DMS79 treated with DMSO at 0.1 percent for 48 hours (cell line): ENCODE results near the gene CLDN6.

Experiments
- DNase-seq: peaks from one replicate; lab custom pipeline; 2025; lab: John Stamatoyannopoulos, UW

The CLDN6 gene

DNA sequence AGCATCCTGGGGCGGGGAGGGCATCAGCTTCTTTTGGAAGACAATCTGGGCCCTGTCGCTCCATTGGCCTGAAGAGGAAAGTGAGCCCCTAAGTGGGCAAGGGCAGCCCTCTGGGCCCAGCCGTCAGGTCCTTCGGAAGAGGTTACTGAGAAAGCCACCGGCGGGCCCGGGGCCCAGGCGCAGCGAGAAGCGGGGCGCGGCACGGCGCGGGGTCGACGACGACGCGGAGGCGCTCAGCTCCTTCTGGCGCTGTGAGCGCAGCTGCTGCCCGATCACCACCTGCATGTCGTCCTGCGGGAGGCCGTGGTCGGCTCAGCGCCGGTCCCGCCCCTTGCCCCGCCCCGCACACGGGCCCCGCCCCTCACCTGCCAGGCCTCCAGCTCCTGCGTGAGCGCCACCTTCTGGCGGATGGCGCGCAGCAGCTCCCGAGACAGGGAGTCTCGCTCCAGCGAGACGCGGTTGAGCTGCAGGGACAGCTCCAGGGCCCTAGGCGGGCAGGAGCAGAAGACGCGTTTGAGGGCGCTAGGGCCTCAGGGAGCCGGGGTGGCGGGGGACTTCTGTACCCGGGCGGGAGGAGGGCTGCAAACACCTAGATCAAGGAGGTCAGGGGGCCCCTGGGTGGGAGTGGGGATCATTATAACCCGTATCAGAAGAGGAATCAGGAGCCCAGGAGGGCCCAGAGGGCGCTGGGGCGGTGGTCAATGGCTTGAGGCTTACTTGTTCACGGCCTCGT, 10.2 kb upstream of the CLDN6 start:
- DNase-seq: peak; percentile 69

DNA sequence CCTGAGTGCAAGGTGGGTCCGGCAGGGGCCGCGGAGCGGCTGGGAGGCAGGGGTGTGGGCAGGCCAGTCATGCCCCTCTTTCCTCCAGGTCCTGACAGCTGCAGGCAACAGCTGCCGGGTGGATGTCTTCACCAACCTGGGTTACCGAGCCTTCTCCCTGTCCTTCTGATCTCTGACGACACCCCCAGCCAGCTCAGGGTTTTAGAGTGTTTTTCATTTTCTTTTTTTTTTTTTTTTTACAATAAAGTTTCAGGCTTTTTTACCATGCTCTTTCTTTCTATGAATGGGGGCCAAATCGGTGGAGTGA, 9.5 kb upstream of the CLDN6 start:
- no peak for DNase-seq

DNA sequence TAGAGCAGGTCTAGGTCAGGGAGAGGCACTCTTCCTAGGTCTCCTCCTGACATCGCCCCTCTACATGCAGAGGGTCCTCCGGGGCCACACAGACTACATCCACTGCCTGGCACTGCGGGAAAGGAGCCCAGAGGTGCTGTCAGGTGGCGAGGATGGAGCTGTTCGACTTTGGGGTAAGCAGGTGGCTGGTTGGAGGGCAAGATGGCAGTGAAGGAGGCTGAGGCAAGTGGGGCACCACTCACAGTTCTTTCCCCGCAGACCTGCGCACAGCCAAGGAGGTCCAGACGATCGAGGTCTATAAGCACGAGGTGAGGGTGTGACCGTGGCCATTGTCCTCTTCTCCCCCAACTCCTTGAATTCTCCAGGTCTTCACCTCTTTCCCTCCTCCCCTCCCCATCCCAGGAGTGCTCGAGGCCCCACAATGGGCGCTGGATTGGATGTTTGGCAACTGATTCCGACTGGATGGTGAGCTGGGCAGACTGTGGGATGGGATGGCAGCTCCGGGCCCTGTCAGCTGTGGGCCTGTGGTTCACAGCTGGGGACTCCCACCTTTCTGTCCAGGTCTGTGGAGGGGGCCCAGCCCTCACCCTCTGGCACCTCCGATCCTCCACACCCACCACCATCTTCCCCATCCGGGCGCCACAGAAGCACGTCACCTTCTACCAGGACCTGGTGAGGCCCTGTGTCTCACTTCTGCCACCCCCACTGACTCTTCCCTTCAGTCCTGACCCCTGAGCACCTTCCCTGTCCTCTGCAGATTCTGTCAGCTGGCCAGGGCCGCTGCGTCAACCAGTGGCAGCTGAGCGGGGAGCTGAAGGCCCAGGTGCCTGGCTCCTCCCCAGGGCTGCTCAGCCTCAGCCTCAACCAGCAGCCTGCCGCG, 8.9 kb upstream of the CLDN6 start:
- DNase-seq: no peak

DNA sequence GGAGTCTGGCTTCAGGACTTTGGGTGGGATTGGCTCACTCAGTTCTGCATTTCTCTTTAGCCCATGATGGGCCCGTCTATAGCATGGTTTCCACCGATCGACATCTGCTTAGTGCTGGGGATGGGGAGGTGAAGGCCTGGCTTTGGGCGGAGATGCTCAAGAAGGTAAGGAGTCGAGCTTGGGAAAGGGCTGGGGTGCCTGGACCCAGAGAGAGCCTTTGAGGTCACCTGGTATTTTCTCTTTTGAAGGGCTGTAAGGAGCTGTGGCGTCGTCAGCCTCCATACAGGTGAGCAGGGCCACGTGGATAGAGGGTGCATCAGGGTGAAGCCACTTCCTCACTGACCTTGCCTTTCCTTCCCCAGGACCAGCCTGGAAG, 8.0 kb upstream of the CLDN6 start:
- DNase-seq: no peak

DNA sequence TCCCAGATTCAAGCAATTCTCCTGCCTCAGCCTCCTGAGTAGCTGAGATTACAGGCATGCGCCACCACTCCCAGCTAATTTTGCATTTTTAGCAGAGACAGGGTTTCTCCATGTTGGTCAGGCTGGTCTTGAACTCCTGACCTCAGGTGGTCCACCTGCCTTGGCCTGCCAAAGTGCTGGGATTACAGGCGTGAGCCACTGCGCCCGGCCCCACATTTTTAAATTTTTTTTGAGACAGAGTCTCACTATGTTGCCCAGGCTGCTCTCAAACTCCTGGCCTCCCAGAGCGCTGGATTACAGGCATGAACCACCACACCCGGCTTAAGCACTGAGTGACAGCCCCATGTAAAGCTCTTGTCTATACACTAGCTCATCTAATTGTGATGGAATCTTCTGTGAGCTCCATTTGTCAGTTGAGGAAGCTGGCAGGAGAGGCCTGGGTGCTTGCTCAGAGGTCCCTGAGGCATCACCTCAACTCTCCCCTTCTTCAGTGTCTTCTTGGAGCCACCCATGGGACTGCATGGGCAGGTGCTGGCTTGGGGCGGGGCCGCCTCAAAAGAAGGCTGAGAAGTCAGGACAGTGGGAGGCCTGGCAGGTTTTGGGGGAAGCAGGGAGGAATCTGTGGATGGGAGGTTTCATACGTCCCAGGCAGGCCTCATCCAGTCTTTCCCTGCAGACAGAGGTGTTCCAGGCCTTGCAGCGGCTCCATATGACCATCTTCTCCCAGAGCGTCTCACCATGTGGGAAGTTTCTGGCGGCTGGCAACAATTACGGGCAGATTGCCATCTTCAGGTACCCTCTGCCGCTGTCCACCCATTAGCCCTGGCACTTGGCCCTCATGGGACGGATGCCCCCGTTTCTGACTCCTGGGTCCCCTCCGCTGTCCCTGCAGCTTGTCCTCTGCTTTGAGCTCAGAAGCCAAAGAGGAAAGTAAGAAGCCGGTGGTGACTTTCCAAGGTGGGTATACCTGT, 7.3 kb upstream of the CLDN6 start:
- no peak for DNase-seq

DNA sequence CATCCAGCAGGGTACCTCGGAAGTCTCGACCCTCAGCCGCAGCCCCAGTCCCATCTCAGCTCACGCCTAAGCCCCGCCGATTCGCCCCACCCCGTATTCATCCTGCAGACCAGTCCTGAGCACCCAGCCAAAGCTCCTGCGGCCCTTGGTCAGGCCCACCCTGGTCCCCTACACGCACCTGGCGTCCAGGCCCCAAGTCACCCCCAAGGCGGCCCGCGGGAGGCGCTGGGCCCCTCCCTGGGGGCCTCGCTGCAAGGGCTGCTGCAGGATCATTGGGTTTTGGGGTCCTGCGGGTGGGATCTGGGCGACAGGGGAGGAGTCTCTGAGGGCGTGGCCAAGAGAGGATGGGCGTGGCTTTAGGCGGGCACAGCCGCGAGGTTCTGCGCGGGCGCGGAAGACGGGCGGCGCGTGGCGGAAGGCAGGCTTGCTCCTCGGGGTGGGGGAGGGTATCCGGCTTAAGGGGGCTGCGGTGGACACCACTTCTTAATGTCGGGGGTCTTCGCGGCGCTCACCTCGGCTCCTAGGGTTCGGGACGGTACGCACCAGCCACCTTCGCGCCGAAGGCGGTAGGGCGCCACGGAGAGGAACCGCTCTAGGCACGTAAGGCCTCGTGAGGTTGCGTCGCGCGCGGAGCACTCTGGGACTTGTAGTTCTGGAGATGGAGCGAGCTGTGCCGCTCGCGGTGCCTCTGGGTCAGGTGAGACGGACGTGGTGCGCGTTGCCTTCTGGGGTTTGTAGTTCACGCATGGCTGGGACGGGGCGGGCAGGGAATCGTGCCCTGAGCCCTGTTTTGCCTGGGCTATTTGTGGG, 5.9 kb upstream of the CLDN6 start, which contains the start of the genes HCFC1R1 and THOC6:
Gene HCFC1R1, minus strand, starts transcription at position 274 of the 810 bp plus-strand sequence. Its CDS starts 1 bp downstream, at position 273.
Gene THOC6, plus strand, starts transcription at position 367 of the 810 bp plus-strand sequence. Its CDS starts 292 bp downstream, at position 659.
- DNase-seq: peak; percentile 89

DNA sequence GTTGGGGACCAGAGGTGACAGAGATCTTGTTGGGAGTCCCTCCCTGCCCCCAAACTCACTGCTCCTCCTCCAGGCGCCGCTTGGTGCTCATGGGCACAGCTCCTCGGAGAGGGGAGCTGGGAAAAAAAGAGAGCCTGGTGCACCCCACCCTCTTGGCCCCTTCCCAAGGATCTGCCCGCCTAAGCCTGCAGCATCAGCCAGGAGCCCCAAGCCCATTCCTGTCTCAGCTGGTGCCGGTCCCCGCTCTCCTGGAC, 5.4 kb upstream of the CLDN6 start:
- peak; percentile 32 for DNase-seq

DNA sequence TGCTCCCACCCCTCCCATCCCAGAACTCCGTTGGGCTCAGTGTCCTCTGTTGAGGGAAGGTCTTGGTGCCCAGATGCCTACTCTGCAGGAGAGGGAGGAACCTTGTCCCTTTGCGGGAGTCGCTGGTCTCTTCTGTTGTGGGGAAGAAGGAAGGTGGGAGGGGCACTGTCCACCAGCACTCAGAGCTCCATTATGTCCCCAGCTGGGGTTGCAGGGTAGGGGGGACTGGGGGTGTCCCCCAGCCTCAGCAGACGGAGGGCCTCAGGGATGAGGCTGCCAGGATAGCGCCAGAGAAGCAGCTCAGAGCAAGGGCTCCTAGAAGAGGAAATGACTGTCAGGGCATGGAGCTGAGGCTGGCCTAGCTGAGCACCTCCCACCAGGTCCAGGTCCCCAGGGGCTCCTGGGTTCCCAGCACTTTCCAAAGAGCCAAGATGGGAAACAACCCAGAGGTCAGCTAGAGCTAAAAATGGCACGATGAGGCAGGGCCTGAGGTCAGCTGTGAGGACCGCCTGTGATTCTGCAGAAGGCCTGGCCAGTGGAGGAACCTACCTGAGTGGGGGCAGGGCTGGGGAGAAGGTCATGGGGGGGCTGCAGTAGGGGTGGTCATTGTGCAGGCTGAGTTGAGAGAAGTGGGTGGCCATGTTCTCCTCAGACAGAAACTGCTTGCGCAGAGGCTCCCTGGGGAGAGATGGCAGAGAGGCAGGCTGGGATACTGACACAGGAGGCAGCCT, 4.9 kb upstream of the CLDN6 start:
- no peak for DNase-seq

DNA sequence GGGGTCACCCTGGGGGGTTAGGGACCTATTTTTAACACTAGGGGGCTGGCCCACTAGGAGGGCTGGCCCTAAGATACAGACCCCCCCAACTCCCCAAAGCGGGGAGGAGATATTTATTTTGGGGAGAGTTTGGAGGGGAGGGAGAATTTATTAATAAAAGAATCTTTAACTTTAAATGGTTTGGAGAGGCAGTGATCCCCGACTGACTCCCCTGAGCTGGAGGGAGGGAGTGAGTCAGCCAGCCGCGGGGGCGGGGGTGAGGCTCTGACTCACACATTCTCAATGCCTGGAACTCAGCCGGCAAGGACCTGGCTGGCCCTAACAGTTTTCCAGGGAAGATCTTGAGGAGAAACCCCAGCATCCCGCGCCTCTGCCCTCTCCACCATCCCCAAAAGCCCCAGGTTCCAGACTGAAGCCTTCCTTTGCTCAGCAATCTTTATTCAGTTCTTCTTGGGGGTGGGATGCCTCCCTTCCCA, 4.3 kb upstream of the CLDN6 start:
- DNase-seq: no peak

DNA sequence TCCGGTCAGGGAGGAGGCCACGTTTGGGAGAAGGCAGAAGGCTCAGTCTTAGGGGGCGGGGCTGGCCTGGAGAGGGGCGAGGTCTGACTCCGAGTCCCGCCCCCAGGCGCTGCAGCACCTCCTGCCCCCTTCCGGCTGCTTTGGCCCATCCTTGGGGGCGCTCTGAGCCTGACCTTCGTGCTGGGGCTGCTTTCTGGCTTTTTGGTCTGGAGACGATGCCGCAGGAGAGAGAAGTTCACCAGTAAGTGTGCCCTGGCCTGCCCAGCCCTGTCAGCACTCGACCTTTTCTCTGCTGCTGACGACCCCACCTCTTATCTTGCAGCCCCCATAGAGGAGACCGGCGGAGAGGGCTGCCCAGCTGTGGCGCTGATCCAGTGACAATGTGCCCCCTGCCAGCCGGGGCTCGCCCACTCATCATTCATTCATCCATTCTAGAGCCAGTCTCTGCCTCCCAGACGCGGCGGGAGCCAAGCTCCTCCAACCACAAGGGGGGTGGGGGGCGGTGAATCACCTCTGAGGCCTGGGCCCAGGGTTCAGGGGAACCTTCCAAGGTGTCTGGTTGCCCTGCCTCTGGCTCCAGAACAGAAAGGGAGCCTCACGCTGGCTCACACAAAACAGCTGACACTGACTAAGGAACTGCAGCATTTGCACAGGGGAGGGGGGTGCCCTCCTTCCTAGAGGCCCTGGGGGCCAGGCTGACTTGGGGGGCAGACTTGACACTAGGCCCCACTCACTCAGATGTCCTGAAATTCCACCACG, 3.6 kb upstream of the CLDN6 start:
- peak; percentile 46 for DNase-seq

DNA sequence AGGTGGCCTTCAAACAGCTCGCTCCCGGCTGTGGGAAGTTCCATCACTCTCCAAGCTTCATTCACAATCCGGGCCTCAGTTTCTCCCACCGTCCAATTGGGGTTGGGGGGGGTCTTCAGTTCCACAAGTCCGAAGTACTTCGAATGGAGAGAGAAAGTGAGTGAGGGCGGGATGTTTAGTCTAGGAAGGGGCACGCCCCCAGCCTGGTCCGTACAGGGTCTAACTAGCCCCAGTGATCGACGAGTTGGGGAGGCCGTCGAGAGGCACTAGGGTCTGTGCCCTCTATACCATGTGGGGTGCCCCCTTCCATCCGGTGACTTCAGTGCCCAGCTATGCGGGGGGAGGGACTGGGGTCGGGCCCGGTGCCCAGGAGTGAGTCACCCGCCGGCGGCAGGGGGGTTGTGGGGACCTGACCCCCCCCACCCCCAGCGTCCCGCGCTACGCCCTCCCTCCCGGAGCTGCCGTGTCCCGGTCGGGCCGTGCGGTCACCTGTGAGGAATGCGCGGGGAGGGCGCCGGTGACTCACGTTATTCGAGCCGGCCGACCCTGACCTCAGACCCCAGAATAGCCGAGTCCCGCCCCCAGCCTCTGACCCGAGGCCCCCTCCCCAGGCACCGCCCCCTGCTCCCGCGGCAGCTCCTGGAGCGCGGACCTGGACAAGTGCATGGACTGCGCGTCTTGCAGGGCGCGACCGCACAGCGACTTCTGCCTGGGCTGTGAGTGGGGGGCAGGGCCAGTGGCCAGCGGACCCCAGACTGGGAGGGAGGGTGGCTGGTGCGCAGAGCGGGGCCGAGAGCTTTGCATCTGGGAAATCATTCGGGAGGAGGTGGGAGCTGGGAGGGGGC, 2.8 kb upstream of the CLDN6 start:
- DNase-seq: no peak

DNA sequence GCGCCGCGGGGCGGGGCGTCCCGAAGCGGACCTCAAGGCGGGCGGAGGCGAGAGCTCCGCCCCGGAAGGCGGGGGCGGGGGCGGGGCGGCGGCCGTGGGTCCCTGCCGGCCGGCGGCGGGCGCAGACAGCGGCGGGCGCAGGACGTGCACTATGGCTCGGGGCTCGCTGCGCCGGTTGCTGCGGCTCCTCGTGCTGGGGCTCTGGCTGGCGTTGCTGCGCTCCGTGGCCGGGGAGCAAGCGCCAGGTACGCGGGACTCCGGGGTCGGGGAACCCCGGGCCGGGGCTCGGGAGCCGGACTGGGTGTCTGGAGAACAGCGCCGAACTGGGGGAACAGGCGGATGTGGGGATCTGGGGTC, 2.2 kb upstream of the CLDN6 start, which contains the start of gene TNFRSF12A:
Gene TNFRSF12A, plus strand, starts transcription at position 122 of the 357 bp plus-strand sequence. Its CDS starts 30 bp downstream, at position 152.
- peak; percentile 38 for DNase-seq

DNA sequence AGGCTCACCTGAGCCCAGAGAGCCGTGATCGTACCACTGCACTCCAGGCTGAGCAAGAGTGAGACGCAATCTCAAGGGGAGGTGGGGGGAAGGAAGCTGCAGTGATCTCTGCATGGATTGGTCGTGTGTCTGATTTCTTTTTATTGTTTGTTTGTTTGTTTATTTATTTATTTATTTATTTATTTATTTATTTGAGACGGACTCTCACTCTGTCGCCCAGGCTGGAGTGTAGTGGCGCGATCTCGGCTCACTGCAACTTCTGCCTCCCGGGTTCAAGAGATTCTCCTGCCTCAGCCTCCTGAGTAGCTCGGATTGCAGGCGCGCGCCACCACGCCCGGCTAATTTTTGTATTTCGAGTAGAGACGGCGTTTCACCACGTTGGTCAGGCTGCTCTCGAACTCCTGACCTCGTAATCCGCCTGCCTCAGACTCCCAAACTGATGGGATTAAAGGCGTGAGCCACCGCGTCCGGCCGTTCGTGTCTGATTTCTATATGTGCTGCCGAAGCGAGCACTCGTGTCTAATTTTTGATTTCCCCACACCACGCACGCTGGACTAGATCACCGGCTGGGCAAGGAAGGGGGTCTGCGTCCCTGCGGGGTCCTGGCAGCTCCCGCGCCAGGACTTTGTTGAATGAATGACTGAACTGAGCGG, 1.7 kb upstream of the CLDN6 start:
- DNase-seq: no peak

DNA sequence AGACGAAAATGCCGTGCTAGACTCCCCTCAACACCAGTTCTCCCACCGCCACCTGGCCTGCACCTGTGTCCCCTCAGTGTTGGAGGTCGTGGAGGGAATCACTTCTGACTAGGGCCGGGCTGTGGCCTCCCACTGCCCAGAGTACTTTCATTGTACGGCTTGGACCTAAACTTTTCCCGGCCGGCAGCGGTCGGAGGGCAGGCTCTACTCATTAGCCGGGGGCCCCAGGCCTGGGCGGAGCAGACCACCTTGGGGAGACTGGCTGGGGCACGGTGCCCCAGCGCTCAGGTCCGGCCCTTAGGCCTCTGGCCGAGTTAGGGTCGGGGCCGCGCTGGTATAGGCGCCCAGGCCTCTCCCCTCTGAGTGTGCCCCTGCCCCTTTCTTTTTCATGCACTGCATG, 639 bp downstream of the CLDN6 start:
- DNase-seq: no peak

DNA sequence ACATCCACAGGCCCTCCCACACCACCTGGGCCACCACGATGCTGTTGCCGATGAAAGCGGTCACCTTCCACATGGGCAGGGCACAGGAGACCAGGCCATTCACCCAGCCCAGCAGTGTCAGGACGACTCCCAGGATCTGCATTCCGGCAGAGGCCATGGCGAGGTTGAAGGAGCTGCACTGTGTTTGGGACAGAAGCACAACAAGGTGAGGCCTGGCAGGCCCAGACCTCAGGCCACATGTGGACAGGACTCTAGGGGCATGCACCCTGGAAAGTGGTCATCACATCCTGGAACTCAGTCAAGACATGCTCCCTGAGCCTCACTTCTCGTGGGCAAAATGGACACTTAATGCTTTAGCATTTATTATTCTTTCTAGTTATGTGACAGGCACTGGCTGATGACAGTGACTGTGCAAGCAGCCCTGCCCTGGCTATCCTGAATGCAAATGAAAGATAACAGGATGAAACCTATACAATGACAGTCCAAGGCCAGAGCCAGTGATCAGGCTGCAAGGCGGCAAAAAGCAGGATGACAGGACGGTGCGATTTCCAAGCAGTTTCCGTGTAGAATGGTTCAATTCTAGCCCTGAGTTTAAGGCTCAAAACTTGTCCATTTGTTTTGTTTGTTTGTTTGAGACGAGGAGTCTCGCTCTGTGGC, 2.0 kb downstream of the CLDN6 start:
- no peak for DNase-seq

DNA sequence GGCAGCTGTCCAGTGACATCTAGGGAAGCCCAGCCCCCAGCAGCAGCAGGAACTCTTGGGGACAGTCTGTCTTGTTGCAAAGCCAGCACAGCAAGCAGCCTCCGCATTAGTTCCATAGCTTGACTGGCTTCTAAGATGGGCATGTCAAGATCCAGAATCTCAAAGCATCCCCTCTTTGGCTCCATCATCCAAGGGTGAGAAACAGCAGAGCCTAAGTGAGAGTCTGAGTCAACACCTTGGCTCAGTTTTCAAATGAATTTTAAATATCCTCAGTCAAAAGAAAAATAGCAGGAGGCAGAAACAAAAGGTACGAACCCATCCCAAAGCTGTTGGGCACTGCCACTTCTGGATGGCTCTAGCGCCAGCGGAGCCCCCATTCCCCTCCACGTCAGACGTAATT, 3.0 kb downstream of the CLDN6 start:
- DNase-seq: no peak

DNA sequence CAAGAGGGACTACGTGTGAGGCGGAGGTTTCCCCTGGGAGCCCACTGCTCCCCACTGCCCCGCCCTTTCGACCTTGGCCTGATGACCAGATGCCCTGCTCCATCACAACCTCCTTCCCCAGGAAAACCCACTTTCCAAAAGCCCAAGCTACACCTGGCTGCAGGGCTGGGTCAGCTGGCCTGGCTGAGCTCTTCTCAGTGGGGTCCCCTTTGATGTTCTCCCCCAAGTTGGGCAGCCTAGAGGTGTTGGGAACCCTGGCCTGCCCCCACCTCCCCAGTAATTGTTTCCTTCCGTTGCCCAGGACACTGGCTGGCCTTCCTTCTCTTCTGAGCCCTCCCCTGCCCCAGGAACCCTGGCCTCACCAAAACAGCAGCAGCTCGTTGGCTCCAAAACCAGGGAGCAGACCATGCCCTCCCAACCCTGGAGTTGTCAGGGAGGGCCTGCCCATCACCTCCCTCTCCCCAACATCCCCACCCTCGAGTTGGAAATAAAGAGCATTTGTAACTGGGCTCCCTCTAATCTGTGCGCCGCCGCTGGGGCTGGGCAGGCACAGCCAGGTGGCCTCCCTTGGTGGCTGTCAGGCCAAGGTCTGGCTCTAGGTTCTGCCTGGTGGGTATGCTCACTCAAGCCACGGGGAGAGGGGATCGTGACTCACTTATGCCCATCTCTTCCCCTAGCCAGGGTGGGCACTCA, 3.8 kb downstream of the CLDN6 start:
- DNase-seq: no peak
